HG03558 (cell line): ENCODE data around the gene ABLIM2.
"Not testable (repeated sequence)": the region's sequence is repeated elsewhere in the genome, so short reads cannot be mapped to it uniquely, and the experiment has no call there.

Source experiments
- ATAC-seq: cut with Tn5 transposase; IDR thresholded peaks from one replicate; pipeline ENCODE4 v1.9.1; 2021; ENCODE audit warnings: moderate number of reproducible peaks; ENCODE audit not compliant: unreplicated experiment; ENCODE audit errors: extremely low read depth

Gene ABLIM2

GRCh38 chr4:8144359-8144758 is 14.3 kb downstream of the ABLIM2 start:
- ATAC-seq = no peak

- no peak for ATAC-seq
These were observed 15.0 kb downstream of the ABLIM2 start for GRCh38 chr4:8143392-8144140.

- ATAC-seq = no peak
These were observed 16.1 kb downstream of the ABLIM2 start for GRCh38 chr4:8142556-8142955.

GRCh38 chr4:8141935-8142334 is 16.7 kb downstream of the ABLIM2 start:
- ATAC-seq = no peak

DNA sequence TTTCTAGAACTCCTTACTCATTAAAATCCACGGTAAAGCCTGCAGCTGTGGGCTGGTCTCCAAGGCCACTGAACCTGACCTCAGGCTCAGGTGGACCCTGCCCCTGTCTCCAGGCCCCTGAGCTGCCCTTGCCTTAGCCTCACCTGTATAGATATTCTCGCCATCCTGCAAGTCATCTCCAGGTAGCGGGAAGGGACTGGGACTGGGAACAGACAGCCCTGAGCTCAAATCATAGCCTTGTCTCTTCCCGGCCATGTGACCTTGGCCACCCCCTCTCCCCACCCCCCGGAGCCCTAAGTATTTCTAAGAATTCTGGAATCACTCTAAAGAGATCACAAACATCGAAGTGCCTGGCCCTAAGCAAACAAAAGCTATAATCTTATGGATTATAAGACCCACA is 17.7 kb downstream of the ABLIM2 start:
- ATAC-seq = no peak

GRCh38 chr4:8139726-8140125 is 18.9 kb downstream of the ABLIM2 start:
- ATAC-seq = not testable (repeated sequence)

DNA sequence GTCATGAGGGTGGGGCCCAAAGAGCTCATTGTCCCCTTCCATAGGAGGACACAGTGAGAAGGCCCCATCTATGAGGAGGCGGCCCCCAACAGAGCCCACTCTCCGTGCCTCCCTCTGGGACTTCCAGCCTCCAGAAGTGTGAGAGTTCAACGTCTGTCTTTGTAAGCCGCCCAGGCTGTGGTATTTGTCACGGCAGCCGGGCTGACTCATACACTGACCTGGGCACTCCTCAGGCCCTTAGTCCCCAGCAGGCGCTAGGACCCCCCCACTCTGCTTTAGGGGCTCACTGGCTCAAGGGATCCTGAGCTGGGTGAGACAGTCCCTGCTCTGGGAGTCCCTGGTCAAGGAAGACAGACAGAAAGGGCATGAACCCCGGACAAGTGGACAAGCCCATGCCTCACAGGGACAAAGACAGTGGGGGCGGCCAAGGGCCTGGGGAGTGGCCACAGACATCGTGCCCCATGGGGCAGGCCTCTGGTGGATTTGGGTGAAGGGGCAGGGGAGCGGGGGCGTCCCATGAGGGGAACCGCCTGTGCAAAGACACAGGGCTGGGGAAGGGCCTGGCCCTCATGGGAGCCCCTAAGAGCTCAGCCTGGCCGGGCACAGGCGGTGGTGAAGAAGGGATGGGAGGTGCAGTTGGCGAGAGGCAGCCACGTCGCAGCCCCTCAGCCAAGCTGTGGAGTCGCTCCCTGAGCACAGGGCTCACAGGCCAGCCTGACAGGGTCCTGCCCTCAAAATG is 21.5 kb downstream of the ABLIM2 start:
- ATAC-seq = no peak

GRCh38 chr4:8136529-8136928 is 22.1 kb downstream of the ABLIM2 start:
- no peak for ATAC-seq

DNA sequence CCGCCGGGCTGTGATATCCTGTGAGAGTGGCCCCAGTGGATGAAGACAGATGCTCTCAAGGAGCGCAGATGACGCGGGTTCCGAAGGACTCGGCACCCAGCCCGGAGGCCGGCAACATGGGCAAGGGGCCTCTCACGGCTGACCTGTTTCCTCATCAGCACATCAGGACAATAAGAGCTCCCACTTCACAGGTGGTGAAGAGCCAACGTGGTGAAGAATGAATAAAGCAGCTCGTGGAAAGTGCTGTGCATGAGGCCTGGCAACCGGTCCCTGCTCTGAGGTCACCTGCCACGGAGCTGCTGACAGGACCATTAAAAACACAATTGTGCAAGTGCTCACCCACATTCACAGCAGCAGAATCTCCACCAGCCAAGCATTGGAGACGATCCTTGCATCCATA is 22.9 kb downstream of the ABLIM2 start:
- no peak for ATAC-seq

DNA sequence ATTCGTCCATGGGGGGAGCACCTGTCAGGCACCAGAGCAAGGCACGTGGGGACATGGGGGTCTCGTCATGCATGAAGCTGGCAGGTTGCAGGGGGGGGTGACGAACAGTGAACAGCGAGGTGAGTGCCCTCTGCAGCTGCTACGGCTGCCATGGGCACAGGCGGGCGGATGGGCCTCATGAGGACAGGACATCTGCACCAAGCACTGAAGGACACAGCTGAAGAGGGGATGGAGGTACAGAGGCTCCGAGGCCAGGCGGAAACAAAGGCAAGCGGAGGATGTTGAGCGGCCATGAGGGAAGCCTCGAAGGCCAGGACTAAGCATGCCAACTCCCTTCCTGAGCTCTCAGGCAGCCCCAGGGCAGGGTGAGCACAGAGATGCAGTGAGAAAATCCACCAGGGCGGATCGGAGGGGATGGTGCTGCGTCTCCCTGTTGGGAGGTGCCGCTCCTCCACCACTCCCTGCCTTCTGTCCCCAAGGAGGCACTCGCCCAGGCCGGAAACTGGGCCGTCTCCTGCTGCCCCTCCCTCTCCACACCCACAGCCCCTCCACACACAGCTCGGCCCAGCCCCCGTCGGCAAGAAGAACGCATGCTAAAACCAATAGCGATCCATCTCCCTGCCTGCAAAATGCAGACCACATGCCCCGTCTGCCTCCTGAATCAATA is 24.6 kb downstream of the ABLIM2 start:
- ATAC-seq = no peak

DNA sequence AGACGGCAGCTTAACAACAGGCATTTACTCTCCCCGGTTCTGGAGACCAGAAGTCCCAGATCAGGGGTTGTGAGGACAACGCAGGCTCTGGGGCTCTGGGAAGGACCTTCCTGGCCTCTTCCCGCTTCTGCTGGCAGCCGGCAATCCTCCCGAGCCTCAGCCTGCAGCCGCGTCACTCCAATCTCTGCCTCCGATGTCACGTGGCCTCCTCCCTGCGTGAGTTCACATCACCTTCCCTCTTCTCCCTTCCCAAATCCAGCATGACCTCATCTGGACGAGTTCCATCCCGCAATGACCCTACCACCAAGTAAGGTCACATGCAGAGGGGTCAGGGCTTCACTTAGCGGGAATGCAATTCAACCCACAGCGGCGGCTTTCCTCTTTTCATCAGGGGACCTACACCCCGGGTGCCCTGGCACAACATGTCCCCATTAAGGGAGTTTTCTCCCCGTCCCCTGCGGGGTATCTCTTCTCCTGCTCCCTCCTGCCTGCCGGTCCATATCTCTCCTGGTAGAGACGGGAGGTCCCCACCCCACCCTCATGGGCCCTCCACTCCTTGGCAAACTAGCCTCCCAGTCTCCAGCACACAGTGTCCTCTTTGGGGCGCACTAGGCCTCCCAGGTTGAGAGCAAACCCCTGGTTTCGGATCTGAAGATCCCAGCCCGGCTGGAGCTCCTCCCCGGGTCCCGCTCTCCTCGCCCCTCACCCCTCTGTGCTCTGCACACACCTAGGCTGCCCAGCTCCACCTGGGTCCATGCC is 25.5 kb downstream of the ABLIM2 start:
- no peak for ATAC-seq

- no peak for ATAC-seq
These were observed 26.2 kb downstream of the ABLIM2 start for GRCh38 chr4:8132400-8132799.

DNA sequence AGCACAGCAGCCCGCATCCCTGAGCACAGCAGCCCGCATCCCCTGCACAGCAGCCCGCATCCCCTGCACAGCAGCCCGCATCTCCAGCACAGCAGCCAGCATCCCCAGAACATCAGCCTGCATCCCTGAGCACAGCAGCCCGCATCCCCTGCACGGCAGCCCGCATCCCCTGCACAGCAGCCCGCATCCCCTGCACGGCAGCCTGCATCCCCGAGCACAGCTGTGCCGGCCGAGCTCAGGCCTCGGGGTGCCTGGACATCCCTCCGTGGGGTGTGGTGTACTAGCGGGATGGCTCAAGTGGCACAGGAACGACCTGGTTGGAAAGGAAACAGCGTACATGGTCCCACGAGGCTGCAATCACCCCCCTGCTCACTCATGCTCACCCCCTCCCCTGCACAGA is 26.8 kb downstream of the ABLIM2 start:
- ATAC-seq = no peak

GRCh38 chr4:8131210-8131609 is 27.4 kb downstream of the ABLIM2 start:
- no peak for ATAC-seq

DNA sequence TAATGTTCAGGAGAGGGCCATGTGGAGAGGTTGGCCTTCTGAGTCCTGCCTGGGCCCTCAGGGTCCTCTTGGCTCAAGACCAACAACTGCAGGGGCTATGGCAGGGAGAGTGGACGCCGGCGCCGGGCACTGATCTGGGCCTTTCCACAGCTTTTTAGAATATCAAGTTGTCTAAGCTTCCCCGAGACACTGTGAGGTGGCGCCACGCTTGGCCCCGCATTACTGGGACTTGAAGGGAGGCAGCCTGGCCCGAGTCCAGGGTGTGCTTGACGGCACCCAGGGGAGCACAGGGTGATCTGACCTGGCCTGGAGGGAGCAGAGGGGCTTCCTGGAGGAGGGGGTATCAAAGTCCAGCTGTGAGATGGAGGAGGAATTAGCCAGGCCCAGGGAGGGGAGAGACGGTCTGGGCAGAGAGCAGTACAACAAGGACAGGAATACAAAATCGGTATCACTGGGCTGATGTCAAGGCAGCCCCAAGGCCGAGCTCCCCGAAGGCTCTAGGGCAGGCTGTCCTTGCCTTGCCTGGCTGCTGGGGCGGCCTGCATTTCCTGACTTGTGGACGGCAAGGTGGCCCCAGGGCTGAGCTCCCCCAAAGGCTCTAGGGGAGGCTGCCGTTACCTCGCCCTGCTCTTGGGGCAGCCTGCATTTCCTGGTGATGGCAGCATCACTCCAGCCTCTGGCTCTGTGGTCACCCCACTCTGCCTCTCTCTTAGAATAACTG is 28.1 kb downstream of the ABLIM2 start:
- no peak for ATAC-seq

- ATAC-seq = no peak
These were observed 28.8 kb downstream of the ABLIM2 start for GRCh38 chr4:8129785-8130184.

DNA sequence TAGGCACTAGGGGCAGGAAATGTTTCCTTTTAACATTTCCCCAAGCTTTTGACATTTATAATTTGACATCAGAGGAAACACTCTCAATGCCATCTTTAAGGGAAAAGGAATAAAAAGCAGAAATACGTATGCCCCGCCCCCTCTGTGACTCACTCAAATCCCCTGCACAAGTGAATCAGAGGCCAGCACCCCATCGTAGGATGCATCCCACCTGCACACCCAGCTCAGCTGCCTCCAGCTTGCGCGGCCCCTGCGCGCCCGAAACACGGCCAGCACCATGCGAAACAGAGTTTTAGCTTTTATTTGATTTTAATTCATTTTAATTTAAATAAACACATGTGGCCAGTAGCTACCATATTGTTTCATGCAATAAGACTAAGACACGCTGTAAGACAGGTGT is 29.5 kb downstream of the ABLIM2 start:
- ATAC-seq = no peak

GRCh38 chr4:8128100-8128856 is 30.3 kb downstream of the ABLIM2 start:
- no peak for ATAC-seq
